CD4-positive, alpha-beta T cell treated with Interleukin-4 for 1 hour (primary cell): Measurements from ENCODE around the gene POU2F2.
A peak's percentile ranks its signal among the peaks of the same experiment; 100 is the strongest.
"Not testable (repeated sequence)": the region's sequence is repeated elsewhere in the genome, so short reads cannot be mapped to it uniquely, and the experiment has no call there.

Source experiments
- DNase-seq, 2 donors: peaks; one replicate each; pipeline ENCODE4 v3.0.0-alpha.2; 2020 to 2022

The POU2F2 gene

DNA sequence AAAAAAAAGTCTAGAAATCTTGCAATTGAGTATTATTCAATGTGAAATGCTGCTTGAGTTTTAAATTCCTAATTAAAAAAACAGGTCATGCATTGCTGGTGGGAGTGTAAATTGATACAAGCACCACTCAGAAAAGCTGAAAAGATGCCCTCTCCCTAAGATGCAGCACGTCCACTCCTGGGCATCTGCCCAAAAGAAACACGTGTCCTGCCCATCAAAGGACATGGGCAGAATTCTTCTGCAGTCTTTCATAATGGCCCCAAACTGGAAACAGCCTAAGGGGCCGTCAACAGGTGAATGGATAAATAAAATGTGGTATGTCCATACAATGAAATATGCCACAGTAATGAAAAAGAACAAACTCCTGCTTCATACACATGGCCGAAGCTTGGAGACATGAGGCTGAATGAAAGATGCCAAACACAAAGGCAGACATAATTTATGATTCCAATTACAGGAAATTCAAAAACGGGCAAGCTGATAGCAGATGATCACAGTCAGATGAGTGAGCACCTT, 7.8 kb downstream of the POU2F2 start:
- no peak for DNase-seq

DNA sequence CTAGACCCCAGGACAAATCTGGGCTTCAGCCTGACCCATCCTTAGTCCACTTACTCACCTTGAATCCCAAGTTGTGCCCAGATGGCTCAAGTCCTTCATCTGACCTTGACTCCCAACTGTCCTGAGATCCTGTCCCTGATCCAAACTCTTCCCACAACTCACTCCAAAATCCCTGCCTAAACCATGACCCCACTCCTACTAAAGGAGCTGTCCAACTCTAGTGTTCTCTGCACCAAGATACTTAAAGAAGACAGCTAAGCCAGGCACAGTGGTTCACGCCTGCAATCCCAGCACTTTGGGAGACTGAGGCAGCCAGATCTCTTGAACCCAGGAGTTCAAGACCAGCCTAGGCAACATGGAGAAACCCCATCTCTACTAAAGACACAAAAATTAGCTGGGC, 8.5 kb downstream of the POU2F2 start:
- no peak for DNase-seq

DNA sequence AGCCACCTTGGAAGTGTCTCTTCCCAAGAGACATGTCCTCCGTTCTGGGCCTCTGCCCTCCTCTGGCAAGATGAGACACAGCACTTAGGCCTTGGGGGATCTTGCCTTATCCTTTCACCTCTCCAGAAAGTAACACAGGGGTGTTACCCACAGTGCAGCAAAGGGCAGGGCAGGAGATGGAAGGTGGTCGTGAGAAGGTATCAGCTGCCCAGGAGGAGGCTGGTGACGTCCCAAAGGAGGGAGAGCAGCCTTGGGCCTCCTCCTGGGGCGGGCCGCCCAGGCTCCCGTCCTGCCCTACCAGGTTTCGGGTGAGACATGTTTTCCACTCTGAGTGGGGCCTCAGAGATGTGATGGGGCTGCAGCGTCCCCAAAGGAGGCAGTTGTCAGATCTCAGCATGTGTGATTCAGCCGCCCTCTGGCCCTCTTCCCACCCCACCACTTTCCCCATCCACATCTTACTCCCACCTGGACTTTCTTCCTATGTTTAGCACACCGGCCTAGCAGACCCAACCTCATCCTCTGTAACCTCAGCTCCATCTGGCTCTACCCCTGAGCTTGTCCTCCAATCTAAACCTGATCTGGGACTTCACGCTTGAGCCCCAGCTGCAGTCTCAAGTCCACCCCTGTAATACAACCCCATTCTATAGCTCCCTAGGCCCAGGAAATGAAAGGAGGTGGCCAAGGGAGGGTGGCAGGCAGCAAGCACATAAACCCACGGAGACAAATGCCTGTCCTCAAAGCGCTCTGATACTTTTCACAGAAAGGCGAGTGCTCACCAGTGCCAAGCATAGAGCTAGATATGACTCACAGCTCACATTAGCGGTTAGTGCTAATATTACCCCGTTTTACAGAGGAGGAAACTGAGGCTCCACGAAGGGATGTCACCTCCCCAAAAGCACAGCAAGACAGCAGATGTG, 9.3 kb downstream of the POU2F2 start:
- DNase-seq, result peak in 1 of 2 donors; percentile 33

DNA sequence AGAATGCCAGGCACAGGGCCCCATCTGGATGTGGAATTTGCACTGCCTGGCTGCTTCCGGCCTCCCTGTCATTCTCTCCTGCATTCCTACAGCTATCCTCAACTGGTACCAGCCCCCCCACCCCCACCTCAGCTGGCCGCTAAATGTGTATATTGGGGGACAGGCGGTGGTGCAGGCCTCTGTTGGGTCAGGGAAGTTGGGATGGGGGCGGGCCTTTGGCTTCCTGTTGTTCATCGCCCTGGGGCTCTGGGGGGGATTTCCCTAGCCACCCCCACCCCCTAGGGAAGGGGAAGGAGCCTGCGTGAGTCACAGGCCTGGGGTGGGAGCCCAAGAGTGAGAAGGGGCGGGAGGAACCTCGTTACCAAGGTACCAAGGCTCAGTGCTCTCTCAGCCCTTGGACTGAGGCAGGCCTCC, 10.6 kb downstream of the POU2F2 start:
- peak; percentile 84 to 87 for DNase-seq

DNA sequence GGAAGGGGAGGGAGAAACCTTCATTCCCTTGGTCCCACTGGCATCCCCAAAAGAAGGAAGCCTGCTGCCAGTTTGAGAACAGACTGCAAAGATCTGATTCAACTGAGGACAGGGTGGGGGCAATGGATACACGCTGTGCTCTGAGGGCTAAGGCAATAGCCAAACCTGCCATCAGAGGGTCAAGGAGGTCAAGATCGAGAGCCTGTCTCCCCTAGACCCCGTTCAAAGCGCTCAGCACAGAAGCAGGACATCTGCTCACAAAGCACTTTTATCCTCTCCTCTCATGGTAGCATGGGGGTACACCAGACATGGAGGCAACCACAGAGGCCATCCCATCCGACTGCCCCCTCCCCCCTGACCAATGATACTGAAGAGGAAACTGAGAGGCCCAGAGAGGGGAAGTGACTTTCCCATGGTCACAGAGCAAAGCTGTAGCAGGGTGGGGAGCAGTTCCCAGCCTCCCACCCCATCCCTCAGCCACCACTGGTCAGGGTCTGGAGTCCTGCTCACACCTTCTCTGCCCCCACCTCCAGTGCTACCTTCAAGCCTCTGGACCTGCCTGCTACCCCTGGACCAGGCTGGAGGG, 11.1 kb downstream of the POU2F2 start:
- no peak for DNase-seq

DNA sequence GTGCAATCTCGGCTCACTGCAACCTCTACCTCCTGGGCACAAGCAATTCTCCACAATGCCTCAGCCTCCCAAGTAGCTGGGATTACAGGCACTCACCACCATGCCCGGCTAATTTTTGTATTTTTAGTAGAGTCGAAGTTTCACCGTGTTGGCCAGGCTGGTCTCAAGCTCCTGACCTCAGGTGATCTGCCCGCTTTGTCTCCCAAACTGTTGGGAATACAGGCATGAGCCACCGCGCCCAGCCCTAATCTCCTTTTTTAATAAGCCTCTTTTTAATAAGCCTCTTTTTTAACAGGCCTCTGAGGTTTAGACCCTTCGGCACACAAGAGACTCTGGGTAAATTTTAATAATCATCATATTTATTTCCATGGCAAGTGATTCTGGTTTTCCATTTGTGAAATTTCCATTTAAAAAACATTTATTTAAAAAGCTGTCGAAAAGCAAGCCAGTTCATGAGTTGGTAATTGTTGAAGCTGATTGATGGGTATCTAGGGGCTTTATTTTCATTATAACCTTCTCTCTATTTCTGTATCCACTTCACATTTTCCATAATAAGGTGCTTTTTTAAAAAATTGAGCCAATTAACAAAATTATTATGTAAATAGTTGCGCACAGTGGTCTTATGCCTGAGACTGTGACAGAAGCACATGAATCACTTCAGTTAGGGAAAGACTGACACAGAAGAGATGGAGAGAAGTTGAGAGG, 11.8 kb downstream of the POU2F2 start:
- DNase-seq, result no peak

DNA sequence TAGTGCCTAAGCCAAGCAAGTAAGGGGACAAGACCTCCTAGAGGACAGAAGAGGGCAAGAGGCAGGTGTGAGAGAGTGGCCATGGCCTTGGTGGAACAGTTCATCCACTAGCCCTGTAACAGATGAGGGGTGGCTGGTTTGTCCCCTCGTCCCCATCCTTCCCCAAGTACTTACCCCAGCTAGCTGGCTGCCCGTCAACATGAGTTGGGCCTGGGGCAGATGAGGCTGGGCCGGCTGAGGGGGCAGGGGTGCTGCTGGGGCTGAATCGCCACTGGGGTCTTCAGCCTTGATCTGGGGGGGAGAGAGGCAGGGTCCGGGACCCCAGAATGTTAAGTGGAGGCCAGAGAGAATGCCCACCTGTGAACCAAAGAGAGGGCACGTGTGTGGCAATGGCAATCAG, 15.2 kb downstream of the POU2F2 start:
- no peak for DNase-seq

DNA sequence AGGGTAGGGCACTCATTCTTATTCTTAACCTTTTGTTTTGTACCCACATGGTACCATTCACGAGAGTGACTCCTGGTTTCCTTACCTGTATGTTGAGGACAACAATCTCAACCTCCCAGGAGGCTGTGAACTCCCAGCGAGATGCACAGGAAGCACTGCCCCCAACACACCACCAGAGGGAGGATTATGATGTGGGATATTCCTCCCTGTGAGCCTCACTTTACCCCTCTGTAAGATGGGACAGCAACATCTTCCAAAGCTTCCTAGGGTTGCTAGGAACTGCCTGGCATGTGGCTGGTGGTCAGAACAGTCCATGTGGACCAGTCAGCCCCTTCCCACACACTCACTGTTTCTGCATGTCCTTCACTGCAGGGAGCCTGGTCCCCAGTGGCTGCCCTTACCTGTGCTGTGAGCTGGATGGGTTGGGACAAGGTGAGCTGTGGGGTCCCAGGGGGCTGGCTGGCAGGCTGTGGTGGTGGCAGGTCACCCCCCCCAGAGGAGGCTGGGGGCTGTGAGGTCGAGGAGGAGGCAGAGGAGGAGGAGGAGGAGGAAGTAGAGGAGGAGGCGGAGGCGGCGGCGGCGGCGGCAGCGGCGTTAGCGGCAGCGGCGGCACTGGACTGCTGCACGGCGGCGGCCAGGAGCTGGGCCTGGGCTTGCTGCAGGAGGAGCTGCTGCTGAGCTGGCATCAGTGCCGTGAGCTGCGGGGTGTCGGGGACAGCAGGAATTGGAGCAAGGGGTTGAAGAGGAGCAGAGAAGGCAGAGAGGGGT, 15.8 kb downstream of the POU2F2 start:
- no peak for DNase-seq

DNA sequence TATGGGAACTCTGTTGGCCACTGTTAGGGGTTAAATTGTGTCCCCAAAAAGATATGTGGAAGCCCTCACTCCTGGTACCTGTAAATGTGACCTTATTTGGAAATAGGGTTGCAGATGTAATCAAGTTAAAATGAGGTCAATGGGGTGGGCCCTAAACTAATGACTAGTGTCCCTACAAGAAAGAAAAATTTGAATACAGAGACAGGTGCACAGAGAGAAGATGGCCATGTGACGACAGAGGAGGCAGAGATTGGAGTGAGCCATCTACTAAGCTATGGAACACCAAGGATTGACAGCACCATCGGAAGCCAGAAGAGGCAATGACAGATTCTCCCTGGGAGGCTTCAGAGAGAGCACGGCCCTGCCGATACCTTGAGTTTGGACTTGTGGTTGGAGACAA, 16.5 kb downstream of the POU2F2 start:
- DNase-seq, result no peak

DNA sequence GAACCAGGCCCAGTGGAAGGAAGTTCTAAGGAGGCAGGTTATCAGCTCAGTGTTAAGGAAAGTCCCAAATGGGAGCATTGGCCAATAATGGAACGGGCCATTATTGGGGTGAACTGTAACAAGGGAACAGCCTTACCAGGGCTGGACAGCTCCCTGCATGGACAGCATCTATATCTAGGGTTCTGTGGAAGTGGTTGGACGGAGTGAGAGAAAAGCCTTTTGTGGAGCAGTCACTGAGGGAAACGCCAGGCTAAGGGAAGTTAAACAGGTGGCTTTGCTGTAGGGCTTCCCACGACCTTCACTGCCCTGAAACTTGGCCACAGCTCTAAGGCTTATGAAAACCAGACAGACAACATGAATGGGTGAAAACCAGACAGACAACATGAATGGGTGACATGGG, 17.0 kb downstream of the POU2F2 start:
- DNase-seq, result no peak

DNA sequence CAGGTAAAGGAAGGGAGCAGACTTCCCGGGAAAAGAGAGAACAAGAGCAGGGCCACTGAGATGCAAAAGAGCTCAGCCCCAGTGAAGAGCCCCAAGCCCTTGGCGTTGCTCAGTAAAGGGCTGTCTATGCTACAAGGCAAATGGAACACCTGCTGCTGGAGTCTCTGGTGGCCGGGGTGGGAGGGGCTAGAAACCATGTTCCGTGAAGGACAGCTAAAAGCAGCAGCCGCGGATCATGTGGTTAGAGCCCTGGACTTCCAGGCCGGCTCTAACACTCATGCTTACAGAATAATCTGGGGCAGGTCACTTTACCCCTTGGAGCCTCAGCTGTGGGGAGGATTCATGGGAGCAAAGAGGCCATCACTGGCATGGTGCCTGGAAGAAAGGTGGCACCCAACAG, 17.8 kb downstream of the POU2F2 start:
- peak in 1 of 2 donors; percentile 39 for DNase-seq

DNA sequence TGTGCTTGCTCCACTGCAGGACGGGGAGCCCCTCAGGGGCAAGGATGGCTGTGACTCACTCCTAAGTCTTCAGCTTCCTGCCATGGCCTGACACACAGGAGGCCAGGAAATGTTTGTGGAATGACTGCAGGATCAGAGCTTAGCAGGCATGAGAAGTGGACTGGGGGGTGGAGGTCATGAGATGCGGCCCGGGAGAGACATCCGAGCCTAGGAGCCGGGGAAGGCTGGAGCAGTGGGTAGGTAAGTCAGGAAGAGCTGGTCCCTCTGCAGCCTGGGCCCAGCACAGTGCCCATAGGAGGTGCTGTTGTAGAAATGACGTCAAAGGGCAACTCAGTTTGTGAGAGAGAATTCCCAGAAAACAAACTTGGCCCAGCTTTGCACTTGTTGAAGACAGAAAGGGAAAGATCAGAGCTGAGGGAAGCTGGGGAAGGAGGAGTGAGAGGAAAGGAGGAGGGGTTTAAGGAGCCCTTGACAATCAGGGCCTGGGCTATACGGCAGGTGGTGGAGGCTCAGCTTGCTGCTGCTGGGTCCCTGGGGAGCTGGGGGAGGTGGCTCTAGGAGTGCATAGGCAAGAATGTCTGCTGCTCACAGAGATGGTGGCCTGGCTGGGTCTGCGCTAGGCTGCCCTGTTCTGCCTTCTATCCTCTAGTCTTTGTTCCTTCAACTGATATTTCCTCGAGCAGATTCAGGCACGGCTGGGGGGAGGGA, 18.5 kb downstream of the POU2F2 start:
- peak in 1 of 2 donors; percentile 66 for DNase-seq

DNA sequence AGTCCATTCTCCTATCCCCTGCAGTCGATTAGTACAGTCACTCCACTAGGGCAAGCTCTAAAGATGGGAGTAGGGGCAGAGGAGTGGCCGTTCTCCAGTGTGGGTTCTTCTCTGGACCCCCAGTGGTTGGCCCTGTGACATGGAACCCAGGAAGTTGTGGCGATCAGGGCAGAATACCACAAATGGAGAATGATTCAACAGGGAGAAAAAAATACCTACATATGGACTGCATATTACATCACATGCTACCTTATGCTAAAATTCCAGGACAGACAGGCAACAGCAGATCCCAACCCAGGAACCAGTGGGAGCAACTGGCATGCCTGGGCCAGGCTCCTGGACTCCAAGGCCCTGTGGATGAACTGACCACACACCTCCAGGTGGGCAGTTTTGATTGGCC, 20.4 kb downstream of the POU2F2 start:
- DNase-seq, result no peak

DNA sequence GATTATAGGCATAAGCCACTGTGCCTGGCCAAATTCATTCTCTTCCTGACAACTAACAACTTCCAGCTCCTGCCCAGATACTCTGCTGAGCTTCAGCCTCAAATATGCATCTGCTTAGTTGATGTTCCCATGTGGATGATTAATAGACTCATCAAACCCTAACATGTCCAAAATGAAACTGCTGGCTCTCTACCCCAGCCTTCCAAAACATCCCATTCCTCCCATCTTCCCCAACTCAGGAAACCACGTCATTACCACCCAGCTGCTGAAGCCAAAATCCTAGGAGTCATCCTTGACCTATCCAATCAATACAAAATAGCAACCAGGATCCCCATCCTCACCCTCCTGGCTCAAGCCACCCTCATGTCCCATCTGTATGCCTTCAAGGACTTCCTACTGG, 20.9 kb downstream of the POU2F2 start:
- no peak for DNase-seq

DNA sequence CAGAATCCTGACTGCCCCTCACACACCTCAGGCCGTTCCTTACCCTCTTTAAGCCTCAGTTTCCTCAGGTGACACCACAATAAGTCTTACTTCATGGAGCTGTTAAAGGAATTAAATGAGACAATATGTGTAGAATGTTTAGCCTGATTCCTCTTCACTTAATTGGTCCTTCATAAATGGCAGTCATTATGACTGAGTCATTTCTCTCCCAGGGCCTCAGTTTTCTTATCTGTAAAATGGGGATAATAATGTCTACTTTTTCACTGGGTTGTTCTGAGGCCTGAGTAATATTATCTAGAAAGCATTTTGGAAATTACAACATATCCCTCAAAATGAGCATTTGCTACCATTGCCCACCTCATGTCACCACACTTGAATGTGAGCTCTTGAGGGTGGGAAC, 21.6 kb downstream of the POU2F2 start:
- DNase-seq, result no peak

DNA sequence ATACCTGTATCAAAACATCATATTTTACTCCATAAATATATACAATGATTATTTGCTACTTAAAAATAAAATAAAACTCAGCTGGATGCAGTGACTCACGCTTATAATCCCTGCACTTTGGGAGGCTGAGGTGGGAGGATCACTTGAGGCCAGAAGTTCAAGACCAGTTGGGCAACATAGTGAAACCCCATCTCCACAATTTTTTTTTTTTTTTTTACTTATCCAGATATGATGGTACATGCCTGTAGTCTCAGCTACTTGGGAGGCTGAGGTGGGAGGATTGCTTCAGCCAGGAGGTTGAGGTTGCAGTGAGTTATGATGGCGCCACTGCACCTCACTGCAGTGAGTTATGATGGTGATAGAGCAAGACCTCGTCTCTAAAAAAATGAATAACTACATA, 22.4 kb downstream of the POU2F2 start:
- DNase-seq, result no peak

DNA sequence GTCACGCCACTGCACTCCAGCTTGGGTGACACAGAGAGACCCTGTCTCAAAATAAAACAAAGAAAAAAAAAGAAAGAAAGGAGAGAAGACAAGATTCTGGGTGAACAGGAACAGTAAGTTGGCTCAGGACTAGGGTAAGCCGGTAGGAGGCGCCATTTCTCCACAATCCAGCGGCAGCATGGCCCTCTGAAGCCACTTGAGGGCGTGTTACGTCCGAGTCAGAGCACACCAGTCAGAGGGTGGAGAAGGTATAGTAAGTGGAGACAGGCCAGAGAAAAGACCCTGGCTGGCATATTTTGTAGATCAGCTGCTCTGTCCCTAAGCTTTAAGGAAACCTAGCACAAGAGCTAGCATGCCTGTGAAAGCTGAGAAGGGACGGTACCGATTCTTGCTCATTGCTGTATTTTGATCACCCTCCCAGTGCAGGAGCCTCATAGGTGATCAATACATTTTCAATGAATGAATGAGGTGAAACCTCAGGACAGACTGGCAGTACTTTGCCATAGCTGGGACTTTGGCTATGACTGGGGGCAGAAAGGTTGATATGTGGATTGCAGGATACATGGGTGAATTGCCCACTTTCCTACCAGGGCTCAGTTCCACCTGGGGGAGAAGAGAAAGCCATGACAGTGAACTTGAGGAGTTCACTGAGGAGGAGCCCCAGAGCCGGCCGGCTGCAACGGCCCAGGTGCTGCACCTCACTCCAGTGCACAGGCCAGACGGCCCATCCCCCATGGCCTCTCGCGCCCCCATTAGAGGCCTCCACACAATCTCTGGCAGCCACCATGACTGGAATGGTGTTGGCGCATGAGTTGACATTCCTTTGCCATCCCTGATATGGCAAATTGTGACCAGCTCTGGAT, 23.5 kb downstream of the POU2F2 start:
- peak; percentile 90 to 91 for DNase-seq

DNA sequence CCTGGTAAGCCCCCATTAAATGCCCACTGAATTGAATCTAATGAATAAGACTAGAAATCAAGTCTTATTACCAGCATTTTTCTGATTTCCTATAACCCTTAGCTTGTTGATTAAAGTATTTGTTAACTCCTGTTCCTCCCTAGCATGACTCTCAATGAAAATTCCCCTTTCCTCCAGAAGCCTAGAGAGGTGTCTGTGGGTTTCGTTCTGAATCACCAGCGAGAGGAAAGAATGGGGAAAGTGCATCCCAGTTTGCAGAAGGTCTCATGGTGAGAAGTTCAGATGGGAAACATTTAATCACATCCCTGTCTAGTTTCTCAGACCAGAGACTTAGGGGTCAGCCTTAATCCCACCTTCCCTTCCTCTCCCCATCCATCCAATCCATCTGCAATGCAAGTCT, 26.9 kb downstream of the POU2F2 start:
- DNase-seq, result no peak

DNA sequence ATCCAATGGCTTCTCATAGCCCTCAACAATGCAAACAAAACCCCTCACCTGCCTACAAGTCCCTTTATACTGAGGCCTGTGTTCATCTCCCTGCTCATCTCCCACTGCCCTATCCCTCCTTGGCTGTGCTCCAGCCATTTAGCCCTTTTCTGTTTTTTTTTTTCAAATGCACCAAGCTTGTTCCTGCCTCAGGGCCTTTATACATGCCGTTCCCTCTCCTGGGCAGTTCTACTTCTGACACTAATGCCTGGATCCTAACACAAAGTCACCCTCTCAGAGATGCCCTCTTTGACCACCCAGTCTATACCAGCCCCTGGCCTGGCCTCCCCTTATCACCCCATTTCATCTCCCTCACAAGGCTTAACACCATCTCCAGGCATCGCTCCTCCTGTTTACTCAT, 29.4 kb downstream of the POU2F2 start:
- no peak for DNase-seq

DNA sequence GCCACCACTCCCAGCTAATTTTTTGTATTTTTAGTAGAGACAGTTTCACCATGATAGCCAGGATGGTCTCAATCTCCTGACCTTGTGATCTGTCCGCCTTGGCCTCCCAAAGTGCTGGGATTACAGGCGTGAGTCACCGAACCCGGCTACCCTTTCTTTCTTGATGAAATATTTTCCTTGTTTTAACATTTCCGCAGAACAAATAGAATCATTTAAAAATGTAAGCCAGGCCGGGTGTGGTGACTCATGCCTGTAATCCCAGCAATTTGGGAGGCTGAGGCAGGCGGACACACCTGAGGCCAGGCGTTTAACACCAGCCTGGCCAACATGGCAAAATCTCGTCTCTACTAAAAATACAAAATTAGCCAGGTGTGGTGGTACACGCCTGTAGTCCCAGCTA, 32.0 kb downstream of the POU2F2 start:
- DNase-seq, result not testable (repeated sequence)

DNA sequence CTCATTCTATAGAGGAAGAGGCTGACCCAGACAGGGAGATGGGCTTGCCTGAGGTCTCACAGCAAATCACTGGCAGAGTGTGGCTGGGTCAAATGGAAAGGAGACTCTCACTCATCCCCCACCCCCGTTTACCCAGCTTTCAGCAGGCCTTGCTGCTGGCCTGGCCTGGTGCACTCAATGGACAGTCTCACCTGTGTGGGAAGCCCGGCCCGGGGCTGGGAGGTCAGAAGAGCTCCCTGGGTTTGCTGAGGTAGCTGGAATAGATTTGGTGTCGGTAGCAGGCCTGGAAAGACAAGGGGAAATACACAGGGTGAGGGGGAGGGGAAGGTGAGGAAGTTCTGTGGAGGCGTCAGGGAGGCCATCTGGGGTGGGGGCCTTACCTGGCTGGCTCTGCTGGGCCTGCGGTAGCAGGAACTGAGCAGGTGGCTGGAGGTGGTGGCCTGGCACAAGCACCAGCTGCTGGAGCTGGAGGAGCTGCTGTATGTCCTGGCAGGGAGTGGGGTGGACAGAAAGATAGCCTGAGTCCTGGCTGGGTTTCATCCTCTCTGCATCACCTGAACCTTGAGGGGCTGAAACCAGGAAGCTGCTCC, 32.8 kb downstream of the POU2F2 start:
- no peak for DNase-seq
